GM18868 (cell line): ENCODE results near the gene KCNQ1.

Experiments
- ATAC-seq: cut with Tn5 transposase; IDR thresholded peaks from one replicate; pipeline ENCODE4 v1.9.1; 2021; ENCODE audit warnings: mild to moderate bottlenecking, moderate library complexity; ENCODE audit not compliant: unreplicated experiment

Gene KCNQ1

DNA sequence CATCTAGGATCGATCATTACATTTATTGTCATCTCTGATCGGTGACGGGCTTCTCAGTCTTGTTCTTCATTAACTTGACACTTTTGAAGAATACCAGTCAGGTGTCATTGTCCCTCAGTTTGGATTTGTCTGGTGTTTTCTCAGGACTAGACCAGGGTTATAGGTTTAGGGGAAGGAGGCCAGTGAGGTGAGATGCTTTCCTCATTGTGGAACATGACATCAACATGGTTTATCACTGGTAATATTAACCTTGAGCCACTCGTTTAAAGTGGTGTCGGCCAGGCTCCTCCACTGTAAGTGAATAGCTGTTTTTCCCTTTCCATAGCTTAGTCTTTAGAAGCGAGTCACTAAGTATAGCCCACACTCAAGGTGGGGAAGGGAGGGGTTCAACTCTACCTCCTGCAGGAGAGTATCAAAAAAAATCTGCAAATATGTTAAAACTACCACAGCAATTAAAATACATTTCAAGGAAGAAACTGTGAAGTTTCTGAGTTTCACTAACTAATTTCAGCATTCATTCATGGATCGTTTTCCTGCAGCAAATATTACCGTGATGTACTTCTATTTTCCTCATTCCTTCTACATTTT, 213.0 kb downstream of the KCNQ1 start:
- ATAC-seq: no peak

DNA sequence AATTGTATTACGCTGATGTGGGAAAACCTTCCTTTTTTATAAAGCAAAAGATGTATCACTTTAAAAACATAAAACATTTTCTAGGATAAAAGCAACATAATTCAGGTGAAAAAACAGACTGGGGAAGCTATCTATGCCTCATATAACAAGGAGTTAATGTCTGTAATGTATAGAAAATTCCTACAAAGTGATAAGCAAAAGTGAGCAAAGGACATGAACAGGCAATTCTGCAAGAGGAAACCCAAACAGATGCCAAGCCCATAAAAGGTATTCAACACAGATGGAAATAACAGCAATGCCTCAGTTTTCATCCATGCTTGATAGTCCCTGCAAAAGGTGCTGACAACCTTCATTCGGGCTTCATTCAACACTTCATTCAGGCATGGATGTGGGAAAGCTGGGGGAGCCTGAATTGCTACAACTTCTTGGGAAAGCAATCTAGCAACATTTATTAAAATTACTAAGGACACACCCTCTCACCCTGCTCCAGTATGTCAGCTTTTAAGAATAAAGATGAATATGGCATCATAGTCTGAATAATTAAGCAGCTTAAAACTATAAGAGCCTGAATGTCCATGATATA, 215.6 kb downstream of the KCNQ1 start:
- ATAC-seq: no peak

DNA sequence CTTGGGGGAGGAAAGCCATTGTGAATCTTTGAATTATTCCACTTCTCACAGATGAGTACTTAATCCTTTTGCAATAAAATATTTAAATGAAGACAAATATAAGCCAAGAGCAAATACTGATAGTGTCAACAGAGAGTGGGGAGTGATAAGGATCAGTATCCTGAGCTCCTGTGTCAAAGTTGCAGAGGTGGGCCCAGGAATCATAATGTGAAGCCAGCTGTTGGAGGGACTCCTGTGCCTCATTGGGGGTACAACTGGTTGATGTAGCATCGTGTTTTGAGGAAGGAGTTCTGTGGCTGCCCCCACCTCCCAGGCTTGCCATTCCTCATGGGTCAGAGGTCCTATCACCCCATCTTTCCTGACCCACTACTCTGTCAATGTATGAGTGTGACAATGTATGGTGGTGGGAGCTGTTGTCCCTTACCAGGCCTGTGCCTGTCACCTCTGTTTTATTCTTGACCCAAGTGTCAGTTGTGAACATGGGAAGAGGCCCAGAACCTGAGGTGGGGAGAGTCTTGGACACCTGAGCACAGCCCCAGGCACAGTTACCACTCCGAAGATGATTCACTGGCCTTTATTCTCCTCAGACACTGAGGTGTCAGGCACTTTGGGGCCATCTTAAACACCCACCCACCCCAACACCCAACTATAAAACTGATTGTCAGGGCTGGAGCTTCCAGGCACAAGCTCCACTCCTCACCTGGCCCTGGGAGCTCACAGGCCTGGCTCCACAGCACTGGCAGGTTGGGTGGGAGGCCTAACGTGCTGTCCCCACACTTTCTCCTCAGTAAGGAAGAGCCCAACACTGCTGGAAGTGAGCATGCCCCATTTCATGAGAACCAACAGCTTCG, 216.6 kb downstream of the KCNQ1 start:
- ATAC-seq: no peak

DNA sequence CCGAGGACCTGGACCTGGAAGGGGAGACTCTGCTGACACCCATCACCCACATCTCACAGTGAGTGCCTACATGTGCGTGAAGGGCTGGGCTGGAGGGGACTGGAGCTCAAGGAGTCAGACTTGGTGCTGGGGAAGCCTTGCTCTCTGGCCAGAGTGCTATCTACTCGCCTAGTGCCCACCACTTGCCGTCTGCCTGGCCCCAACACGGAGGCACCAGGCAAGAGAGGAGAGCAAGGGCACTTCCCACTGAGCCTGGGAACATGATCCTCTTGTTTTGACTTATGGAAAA, 217.2 kb downstream of the KCNQ1 start:
- no peak for ATAC-seq

DNA sequence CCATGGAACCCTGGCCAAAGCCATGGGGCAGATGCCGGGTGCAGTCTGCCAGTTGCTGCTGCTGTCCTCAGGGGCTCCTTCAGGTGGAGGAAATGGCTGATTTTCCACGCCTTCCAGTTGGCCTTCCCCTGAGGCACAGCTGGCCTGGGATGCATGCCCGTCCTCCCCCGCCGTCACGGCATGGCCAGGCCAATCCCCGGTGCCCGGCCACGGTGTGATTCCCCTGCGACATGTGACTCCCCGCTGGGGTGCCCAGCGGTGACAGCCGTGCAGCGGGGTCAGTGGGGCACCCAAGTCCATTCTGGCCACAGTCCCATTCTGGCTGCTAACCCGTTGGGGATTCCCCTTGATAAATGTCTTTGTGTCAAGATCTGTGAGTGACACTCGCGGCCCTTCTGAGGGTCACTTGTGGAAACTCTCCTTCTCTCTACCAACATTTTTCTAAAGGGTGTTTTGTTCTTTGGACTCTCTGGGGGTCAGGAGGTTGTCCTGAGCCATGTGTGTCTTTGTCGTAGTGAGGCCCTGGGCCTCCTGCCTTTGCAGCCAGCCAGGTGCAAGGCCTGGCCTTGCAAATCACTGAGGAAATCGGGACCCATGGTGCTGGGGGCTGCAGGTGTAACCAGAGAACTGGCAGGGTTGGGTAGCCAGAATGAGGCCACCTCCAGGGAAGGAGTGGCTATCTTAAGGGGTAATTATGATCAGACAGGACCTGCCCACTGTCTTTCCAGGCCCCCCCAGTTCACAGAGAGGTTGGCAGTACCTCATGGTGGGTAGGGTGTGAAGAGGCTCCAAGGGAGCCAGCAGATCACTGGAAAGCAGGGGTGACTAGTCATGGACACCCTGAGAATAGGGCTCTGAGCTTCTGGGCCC, 217.9 kb downstream of the KCNQ1 start:
- ATAC-seq: no peak

DNA sequence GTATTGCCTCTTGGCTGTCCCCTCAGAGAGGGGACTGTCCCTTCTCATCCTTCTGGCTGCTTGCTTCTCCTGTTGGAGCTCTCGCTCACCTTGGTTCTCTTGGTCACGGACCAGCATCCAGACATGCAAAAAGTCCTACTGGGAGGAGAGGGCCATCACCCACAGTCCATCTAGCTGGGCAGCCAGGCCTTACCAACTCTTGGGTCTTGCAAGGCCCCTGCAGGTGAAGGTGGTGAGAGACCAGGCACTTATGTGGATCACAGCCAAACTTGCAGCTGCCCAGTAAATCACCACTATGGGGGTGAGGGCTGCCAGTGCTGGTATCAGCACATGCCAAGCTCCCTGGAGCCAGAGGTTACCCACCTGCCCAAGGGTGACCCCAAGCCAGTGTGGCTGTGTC, 218.7 kb downstream of the KCNQ1 start:
- no peak for ATAC-seq

DNA sequence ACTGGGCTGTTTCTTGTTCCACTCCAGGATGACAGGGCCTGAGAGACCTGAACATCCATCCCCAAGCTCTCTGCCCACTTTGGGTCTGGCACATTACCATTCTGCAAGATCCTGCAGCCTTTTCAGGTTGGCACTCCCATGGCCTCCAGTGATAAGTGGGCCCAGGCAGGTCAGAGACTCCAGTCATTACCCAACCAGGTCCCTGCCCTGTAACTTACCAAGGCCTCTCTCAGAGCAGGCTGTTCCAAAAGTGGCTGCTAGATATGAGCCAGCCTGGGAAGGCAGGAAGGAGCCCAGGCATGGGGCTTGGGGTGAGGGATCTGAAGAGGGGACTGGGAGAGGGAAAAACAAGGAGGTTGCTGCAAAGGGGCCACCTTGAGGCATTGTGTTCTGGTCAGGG, 219.1 kb downstream of the KCNQ1 start:
- no peak for ATAC-seq

DNA sequence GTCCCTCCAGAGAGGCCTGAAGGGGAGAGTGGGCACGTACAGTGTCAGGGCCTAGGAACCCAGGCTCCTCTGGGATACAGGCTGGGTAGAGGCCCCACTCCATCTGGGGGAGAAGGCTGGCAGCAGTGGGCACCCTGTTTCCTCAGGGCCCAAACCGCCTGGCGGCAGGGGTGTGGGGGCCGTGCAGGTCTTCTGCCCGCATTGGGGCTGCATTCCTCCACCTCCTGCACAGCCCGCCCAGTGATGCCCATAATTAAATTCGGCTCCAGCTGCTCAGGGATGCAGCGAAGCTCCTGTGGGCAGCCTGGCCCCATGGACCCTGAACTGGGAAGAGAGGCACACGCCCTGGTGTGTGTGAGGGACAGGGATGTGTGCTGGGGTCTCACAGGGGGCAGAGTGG, 219.6 kb downstream of the KCNQ1 start:
- ATAC-seq: no peak

DNA sequence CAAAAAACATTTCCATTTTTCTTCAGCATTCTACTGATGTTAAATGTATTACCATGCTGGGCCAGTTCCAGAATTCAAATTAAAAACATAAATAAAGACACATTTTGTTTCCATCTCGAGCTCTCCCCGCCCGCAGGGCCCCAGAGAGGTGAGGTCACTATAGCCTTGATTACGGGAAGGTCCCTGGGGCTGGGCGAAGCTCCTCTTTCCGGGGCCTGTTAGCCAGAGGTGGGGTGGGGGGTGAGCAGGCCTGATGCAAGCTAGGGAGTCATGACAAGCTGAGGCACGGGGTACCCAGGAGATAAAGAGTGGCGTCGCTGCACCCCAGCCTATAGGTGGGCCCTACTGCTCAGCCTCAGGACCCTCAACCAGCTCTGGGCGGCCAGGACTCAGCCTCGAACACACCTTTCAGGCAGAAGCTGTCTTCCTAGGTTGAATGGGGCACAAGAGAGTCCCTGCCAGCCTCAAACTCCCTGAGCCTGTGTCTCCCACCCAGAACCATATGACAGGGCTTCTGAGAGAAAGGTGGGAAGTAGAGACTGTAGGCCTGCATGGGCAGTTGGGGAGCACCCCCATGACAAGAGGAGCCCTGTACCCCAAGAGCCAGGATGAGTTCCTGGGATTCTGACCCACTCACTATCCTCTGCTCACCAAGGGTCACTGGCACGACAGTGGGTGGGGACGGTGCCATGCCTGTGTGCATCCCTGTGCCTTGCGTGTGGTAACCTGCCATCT, 220.2 kb downstream of the KCNQ1 start:
- no peak for ATAC-seq

DNA sequence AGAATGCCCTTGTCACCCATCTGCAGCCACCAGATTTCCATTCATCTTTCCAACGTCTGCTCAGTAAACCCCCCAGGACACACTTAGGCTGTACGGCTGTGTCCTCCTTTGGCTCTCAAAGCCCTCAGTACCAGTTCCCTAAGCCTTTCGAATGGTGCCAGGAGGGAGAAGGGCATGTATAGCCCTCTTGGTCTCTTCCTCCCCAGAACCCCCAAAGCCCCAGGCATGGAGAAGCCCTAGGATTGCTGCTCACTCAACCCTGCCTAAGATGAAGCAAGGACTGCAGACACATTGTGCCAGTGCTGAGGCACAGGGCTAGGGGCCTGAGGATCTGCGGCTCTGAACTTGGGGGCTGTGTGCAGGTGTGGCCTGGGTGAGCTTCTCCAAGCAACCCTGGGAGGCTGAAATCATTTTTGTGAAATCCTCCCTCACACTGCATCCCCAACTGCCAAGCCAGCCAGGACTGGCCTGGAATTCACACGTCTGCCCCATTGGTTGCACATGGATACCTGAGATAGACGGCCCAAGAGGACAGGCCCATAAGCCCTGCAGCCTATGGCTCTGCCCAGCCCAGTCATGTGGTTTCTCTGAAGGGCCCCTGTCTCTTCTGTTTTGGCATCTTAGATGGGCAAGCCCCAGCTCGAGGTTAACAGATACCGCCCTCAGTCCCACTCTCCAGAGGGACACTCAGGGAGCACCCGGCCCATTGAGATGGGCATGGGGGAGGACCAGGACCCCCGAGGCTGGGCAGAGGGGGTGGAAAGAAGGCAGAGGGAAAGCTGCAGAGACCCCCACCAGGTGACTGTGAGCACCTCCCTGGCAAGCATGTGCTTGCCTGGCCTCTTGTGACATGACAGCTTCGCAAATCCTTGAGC, 221.0 kb downstream of the KCNQ1 start:
- ATAC-seq: no peak

DNA sequence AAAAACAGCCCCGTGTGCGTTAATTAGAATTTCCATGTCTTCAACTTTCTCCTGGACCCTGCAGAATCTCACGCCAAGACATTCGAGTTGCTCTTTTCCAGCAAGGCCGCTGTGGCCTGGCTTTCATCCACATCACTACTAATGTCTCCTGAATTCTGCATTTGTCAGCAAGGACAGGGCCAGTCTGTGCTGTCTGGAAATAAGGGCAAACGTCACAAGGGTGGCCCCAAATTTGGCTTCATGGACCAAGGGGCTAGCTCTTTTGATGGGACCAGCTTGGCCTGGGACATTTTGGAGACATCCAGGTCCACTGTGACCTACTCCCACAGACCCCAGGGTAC, 221.6 kb downstream of the KCNQ1 start:
- ATAC-seq: no peak

DNA sequence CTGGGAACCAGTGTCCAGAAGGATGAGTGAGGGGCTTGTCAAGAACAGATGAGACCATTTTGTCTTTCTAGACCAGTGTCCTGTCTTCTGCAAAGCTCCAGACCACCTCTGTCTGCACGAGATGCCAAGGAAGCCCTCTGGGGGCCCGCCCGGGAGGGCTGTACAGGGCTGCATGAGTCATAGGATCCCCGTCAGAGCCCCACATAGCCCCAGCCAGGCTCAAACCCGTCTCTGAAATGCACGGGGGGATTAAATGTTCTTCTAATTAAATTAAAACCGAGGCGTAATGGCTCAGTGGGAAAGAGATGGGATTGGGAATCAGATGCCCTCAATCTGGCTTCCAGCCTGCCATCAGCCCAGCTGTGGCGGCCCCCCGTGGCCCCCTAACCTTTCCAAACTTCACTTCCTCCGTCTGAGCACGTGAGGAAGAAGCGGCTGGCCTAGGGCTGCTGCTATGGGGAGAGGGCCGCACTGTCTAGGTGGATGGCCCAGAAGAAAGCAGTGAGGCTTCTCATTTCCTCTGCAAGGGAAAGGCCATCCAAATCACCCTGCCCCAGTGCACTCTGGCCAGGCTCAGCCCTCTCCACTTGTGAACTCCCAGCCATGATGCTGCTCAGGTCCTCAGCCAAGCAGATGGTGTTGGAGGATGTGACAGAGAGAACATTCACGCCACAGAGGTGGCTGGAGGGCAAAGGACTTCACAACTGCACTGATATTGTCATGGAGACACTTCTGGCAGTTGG, 222.2 kb downstream of the KCNQ1 start:
- ATAC-seq: no peak

DNA sequence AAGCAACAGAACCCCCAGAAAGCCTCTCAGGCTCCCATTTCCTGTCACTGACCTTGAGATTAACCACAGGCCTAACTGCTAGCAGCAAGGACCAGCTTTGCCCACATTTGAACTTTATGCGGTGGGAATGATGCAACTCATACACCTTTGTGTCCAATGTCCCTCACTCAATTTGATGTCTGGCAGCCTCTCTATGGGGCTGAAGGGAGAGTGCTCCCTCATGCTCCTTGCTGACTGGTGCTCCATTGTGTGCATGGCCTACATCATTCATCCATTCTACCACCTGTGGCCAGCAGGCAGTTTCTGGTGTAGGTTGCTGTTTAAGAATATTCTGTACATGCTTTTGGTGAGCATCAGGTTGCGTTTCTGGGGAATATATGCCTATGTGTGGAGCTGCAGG, 223.1 kb downstream of the KCNQ1 start:
- ATAC-seq: no peak

DNA sequence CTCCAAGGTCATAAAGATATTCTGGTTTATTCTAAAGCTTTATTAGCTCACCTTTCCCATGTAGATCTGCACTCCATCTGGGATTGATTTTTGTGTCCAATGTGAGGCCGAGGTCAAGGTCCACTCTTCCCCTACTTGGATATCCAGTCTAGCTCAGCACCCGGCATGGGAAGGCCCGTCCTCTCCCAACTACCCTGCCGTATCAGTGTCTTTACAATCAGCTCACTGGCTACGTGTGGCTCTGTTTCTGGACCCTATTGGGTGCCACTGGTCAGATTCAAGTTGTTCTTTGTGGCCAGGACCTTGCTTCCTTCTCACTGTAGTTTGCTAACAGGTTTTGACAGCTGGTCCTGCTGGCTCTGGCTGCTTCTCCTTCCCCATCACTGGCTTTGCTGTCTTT, 224.1 kb downstream of the KCNQ1 start:
- no peak for ATAC-seq

DNA sequence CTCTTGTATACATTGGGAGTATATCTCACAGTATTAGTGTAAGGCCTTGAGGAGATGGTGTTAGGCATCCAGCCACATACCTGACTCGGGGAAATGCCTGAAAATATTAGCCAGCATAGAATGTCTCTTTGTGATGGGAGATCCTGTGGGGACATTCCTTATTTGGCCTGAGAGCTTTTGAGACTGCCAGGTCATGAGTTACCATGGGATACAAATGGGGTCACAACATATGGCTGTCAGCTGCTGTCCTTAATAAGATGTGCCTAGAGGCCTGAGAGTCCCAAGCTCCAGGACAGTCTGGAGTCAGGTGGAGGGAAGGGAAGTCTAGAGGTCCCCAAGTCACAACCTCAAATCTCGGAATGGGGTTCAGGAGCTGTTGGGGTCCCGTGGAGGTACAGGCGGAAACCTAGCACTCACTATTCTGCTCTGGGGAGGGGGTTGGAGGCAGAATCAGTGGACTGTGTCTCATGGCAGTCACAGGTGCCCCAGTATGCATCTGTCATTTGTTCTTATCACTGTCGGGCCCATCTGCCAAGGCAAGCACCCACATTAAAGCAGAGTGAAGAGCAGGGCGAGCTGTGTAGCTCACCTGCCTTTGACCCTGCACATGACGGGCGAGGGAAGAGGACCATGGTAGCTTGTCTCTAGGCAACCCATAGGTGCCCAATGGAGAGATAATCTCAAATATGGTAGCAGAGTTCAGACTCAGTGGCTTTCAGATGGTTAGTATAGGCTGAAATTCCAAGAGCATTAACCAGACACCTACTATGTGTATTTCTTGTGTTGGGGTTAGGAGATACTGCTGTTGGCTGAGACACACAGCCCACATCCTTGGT, 225.0 kb downstream of the KCNQ1 start:
- no peak for ATAC-seq

DNA sequence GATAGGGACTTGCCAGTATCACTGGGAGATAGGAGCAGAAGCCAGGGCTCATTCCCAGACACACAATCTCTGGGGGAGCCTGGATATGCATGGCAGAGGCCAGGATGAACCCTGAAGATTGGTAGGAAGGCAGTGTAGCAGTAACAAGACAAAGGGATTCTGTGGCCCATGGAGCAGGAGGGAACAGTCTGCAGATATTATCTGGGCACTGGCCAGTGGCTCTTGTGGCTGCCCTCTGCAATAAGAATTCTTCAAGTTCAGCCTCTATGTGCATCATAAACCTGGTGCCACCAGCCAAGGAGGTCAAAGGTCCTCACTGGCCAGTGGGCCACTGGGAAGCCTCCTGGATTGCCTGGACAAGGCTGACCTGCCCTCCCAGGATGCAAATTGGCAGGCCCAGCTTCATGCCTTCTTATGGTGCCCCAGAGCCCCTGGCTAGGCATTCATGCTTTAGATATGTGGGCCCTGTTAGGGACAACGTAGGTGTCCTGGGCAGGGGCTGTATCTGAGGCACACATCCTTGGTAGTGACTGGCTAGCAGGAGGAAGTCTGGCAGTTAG, 225.8 kb downstream of the KCNQ1 start:
- no peak for ATAC-seq

DNA sequence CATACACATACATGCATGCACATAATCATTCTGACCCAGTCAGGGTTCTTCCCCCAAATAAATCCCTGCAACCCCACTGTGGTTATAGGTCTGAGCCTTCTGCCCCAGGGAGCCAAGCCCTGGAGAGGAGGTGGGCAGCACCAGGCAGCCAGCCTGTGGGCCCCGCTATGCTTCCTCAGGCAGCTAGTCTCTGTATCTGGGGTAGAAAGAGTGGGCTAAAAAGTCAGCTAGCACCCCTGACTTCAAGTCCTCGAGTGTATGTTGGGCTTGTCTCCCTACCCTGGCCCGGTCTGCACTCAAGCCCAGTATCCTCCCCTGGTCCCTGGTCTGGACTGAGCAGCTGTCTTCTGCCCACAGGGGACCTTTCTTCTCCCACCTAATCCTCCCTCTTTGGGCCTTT, 226.9 kb downstream of the KCNQ1 start:
- ATAC-seq: no peak

DNA sequence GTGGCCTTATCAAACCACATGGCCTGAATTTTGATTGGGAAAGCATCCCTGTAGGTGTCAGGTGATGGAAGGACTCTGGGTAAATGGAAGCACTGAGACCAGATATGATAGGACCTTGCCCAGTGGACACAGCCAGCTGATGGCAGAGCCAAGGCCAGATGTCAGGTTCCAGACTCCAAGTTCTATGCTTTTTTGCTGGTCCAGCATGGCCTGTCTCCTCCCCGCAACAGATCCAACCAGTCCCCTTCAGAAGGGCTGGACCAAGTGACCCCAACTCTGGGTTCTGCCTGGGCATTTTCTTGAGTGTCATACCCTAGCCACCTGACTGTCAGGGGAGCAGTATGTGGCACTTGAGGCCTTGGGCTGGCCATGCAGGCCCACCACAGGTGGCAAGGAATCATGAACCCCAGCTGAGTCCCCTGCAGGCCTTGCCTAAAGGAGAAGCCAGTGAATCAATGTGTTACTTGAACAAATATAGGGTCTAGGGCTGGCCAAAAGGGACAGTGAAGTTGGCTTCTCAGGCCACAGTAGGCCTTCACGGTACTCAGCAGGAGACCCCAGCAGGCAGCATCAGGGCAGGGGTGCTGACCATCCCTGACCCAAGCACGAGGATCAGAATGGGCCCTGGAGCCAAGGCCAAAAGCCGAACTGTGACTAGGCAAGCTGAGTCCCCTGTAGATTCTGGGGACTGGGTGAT, 227.9 kb downstream of the KCNQ1 start:
- no peak for ATAC-seq
